HFF-Myc (cell line): ENCODE data around the gene UBASH3A.

Source experiments
- DNase-seq: peaks from one replicate; pipeline ENCODE4 v3.0.0-alpha.2; 2011; ENCODE audit warnings: low read depth; ENCODE audit errors: extremely low read depth
- H3K4me3 ChIP-seq: replicated peaks from 2 replicates; pipeline ENCODE4 v1.5.1; 2011; ENCODE audit warnings: low read depth, mild to moderate bottlenecking, control low read depth, low read length
- TF ChIP-seq, protein P1 (sequence below): IDR thresholded peaks from 2 replicates; pipeline ENCODE4 v1.5.1; 2012; ENCODE audit warnings: mild to moderate bottlenecking, low read depth, low read length, control low read depth; ENCODE audit errors: missing control alignments

UBASH3A gene

GRCh38 chr21:42461185-42461520, 57.5 kb downstream of the UBASH3A start:
- no peak overlapping the region for H3K4me3 ChIP-seq
- TF ChIP-seq, protein P1, sequence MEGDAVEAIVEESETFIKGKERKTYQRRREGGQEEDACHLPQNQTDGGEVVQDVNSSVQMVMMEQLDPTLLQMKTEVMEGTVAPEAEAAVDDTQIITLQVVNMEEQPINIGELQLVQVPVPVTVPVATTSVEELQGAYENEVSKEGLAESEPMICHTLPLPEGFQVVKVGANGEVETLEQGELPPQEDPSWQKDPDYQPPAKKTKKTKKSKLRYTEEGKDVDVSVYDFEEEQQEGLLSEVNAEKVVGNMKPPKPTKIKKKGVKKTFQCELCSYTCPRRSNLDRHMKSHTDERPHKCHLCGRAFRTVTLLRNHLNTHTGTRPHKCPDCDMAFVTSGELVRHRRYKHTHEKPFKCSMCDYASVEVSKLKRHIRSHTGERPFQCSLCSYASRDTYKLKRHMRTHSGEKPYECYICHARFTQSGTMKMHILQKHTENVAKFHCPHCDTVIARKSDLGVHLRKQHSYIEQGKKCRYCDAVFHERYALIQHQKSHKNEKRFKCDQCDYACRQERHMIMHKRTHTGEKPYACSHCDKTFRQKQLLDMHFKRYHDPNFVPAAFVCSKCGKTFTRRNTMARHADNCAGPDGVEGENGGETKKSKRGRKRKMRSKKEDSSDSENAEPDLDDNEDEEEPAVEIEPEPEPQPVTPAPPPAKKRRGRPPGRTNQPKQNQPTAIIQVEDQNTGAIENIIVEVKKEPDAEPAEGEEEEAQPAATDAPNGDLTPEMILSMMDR: no peak
- DNase-seq: no peak

- DNase-seq: no peak
- no peak overlapping the region for H3K4me3 ChIP-seq
- TF ChIP-seq, protein P1: no peak
These were observed 58.5 kb downstream of the UBASH3A start for GRCh38 chr21:42461881-42462877.

- DNase-seq: no peak
- TF ChIP-seq, protein P1: no peak
- H3K4me3 ChIP-seq: no peak overlapping the region
These were observed 60.3 kb downstream of the UBASH3A start for GRCh38 chr21:42463861-42464515.

- no peak for DNase-seq
- TF ChIP-seq, protein P1: no peak
- H3K4me3 ChIP-seq: no peak overlapping the region
These were observed 61.5 kb downstream of the UBASH3A start for GRCh38 chr21:42465008-42465802.

DNA sequence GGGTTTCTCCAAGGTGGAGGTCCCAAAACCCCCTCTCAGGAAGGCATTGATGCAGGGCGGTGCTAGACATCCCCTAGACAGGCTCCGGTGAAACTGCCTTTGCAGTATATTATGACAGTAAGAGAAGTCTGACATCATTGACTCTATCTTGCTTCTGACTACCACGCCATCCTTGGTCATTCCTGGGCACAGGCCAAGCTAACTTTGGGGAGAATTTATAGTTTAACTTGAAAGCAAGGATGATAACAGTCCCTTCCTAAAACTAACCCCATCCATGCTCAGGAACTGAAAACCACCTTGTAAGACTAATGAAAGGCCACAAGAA, 62.1 kb downstream of the UBASH3A start:
- TF ChIP-seq, protein P1: no peak
- no peak for DNase-seq
- no peak overlapping the region for H3K4me3 ChIP-seq

DNA sequence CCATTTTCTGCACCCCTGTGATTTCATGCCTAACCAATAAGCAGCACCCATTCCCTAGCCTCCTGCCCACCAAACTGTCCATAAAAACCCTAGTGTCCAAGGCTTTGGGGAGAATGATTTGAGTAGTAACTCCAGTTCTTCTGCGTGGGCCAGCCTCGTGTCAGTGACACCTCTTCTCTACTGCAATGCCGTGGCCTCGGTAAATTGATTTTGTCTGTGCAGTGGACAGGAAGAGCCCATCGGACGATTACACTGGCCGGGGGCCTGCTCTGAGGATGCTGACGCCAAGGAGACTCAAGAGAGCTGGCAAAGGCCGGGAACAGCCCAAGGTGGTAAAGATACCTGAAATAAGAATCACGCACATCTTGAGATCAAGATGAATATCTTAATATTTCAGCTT, 63.0 kb downstream of the UBASH3A start:
- TF ChIP-seq, protein P1: no peak
- DNase-seq: no peak
- H3K4me3 ChIP-seq: no peak overlapping the region
